Sigmoid colon (tissue), 7 donors: ENCODE measurements around the gene ITM2B. TPM values are rescaled to one million over a fixed set of nuclear protein-coding genes. Genes with fewer than 3 reads are reported as not detected.

Source experiments
- DNase-seq: peaks from one replicate; pipeline ENCODE4 v3.0.0-alpha.2; 2019
- H3K27ac ChIP-seq, 4 donors: fragments of 200-600 bp; sonication (generic); one replicate each; pipeline ENCODE4 v1.5.1; 2016 to 2019; ENCODE audit warnings: mild to moderate bottlenecking in 1 of 4
- H3K27me3 ChIP-seq, 3 donors: fragments of 200-600 bp; sonication (generic); one replicate each; pipeline ENCODE4 v1.5.1; 2019; ENCODE audit warnings: mild to moderate bottlenecking in 1 of 3
- H3K36me3 ChIP-seq, 4 donors: fragments of 200-600 bp; sonication (generic); one replicate each; pipeline ENCODE4 v1.5.1; 2016 to 2019
- H3K4me1 ChIP-seq, 4 donors: fragments of 200-600 bp; sonication (generic); one replicate each; pipeline ENCODE4 v1.5.1; 2017 to 2019
- H3K4me3 ChIP-seq, 4 donors: fragments of 200-600 bp; sonication (generic); one replicate each; pipeline ENCODE4 v1.5.1; 2017 to 2019; ENCODE audit warnings: mild to moderate bottlenecking in 2 of 4, moderate library complexity in 1 of 4
- H3K9me3 ChIP-seq, 4 donors: fragments of 200-600 bp in 3 of 4; sonication (generic) in 3 of 4; one replicate each; pipeline versions ENCODE4 v1.5.1 to v1.6.1; 2013 to 2019
- CTCF ChIP-seq, 4 experiments: fragments of 450-650 bp in 3 of 4; fragments of 200-600 bp in 1 of 4; IDR thresholded peaks; one replicate each; pipeline ENCODE4 v1.5.1; 2016 to 2019; ENCODE audit warnings: antibody characterized with exemption in 4 of 4, mild to moderate bottlenecking in 3 of 4, moderate library complexity in 2 of 4
- EP300 ChIP-seq, 4 donors: sonication (generic); formaldehyde crosslinking; IDR thresholded peaks; one replicate each; pipeline ENCODE4 v1.6.1; 2017; ENCODE audit warnings: antibody characterized with exemption in 4 of 4
- POLR2A ChIP-seq, 2 donors: fragments of 450-650 bp; IDR thresholded peaks; one replicate each; pipeline ENCODE4 v1.6.1; 2016; ENCODE audit warnings: antibody characterized with exemption in 2 of 2, mild to moderate bottlenecking in 2 of 2, moderate library complexity in 2 of 2
- POLR2AphosphoS5 ChIP-seq, 4 donors: sonication (generic); formaldehyde crosslinking; IDR thresholded peaks; one replicate each; pipeline ENCODE4 v1.6.1; 2017; ENCODE audit warnings: antibody characterized with exemption in 4 of 4
- WGBS, 2 donors: extraction: QIAGEN DNeasy Blood & Tissue Kit; methylation state at CpG; one replicate each; pipeline ENCODE4 v1.1.7; 2013; 5-methylcytosine and 5-hydroxymethylcytosine counted together
- intact Hi-C: fragments of 100-400 bp; cut with DNase I; formaldehyde crosslinking; loops from one replicate; pipeline ENCODE4 v1.15.1; 2023
- polyA plus RNA-seq, 3 donors: library from polyadenylated mRNA; stranded (reverse); fragments of 200-250 nt; gene quantifications; one replicate each; pipeline ENCODE4 v1.2.3, GENCODE V29; 2013
- total RNA-seq, 4 donors: library from RNA; depleted of rRNA; stranded (reverse); fragments of >200 nt; gene quantifications; one replicate each; pipeline ENCODE4 v1.1.0, GENCODE V29; 2016
- donor health status: healthy with polysubstance abuse.
- donor health status: Bipolar disorder and iron deficiency.
- donor health status: healthy.

The ITM2B gene
- total and polyA plus RNA-seq, 7 donors: 147 to 478 (median 285) TPM

- no peaks in the 10 kb centered on the region for H3K27me3 ChIP-seq
- no peaks in the 10 kb centered on the region for H3K36me3 ChIP-seq
- no peak for DNase-seq
- no peak for TF ChIP-seq CTCF (IDR thresholded peaks at IDR 0.05)
- TF ChIP-seq POLR2A (IDR thresholded peaks at IDR 0.05): no peak
- TF ChIP-seq EP300 (IDR thresholded peaks at IDR 0.05): no peak
- TF ChIP-seq POLR2AphosphoS5 (IDR thresholded peaks at IDR 0.05): no peak
- peaks cover 0 to 50% (median 45%) of the 10 kb centered on the region in 4 donors for H3K4me1 ChIP-seq
- H3K27ac ChIP-seq: no peak overlapping the region
- no peaks in the 10 kb centered on the region for H3K9me3 ChIP-seq
- intact Hi-C loops: no loop called here
- no peak overlapping the region for H3K4me3 ChIP-seq
- 57 to 71% methylated on average over 2 of the region's 2 CpGs for WGBS, 2 donors
Measured at GRCh38 chr13:48246102-48246501, 13.1 kb downstream of the ITM2B start.

- H3K27me3 ChIP-seq: no peaks in the 10 kb centered on the region
- DNase-seq: no peak
- H3K9me3 ChIP-seq: no peaks in the 10 kb centered on the region
- no peak overlapping the region for H3K4me3 ChIP-seq
- peaks cover 0 to 5% (median 2%) of the 10 kb centered on the region in 4 donors for H3K36me3 ChIP-seq
- intact Hi-C loops: no loop called here
- TF ChIP-seq POLR2A (IDR thresholded peaks at IDR 0.05): no peak
- TF ChIP-seq EP300 (IDR thresholded peaks at IDR 0.05): no peak
- TF ChIP-seq CTCF (IDR thresholded peaks at IDR 0.05): no peak
- TF ChIP-seq POLR2AphosphoS5 (IDR thresholded peaks at IDR 0.05): no peak
- 67 to 85% methylated on average over 2 of the region's 2 CpGs for WGBS, 2 donors
- H3K27ac ChIP-seq: no peak overlapping the region
- peaks cover 0 to 64% (median 37%) of the 10 kb centered on the region in 4 donors for H3K4me1 ChIP-seq
Measured at GRCh38 chr13:48249018-48249417, 16.0 kb downstream of the ITM2B start.

GRCh38 chr13:48251611-48252081, 18.6 kb downstream of the ITM2B start:
- H3K27ac ChIP-seq: peak overlapping the region in 3 of 4 donors; percentile 3 to 40 (median 20)
- H3K36me3 ChIP-seq: peaks cover 8 to 31% (median 20%) of the 10 kb centered on the region in 4 donors
- H3K9me3 ChIP-seq: no peaks in the 10 kb centered on the region
- no peak overlapping the region for H3K4me3 ChIP-seq
- WGBS, 2 donors: 78 to 89% methylated on average over 3 of the region's 3 CpGs
- no peaks in the 10 kb centered on the region for H3K27me3 ChIP-seq
- peaks cover 0 to 46% (median 21%) of the 10 kb centered on the region in 4 donors for H3K4me1 ChIP-seq
- TF ChIP-seq EP300 (IDR thresholded peaks at IDR 0.05) (no peak), POLR2A (IDR thresholded peaks at IDR 0.05) (no peak), POLR2AphosphoS5 (IDR thresholded peaks at IDR 0.05) (no peak), CTCF (IDR thresholded peaks at IDR 0.05) (no peak)
- intact Hi-C loops: no loop called here
- no peak for DNase-seq

- H3K9me3 ChIP-seq: no peaks in the 10 kb centered on the region
- intact Hi-C loops: no loop called here
- H3K4me3 ChIP-seq: no peak overlapping the region
- 95 to 97% methylated on average over 10 of the region's 10 CpGs for WGBS, 2 donors
- peak overlapping the region in 2 of 4 donors; percentile 20 to 29 for H3K27ac ChIP-seq
- H3K36me3 ChIP-seq: peaks cover 8 to 36% (median 23%) of the 10 kb centered on the region in 4 donors
- no peak for DNase-seq
- no peak for TF ChIP-seq POLR2A (IDR thresholded peaks at IDR 0.05)
- TF ChIP-seq POLR2AphosphoS5 (IDR thresholded peaks at IDR 0.05): no peak
- no peak for TF ChIP-seq CTCF (IDR thresholded peaks at IDR 0.05)
- TF ChIP-seq EP300 (IDR thresholded peaks at IDR 0.05): no peak
- H3K27me3 ChIP-seq: no peaks in the 10 kb centered on the region
- peaks cover 0 to 42% (median 21%) of the 10 kb centered on the region in 4 donors for H3K4me1 ChIP-seq
Measured at GRCh38 chr13:48252176-48252575, 19.2 kb downstream of the ITM2B start.

GRCh38 chr13:48253849-48254248, 20.8 kb downstream of the ITM2B start:
- Histone ChIP-seq H3K27ac (peak overlapping the region in 2 of 4 donors; percentile 12 to 18), H3K4me1 (peaks cover 0 to 39% (median 17%) of the 10 kb centered on the region in 4 donors), H3K36me3 (peaks cover 8 to 53% (median 31%) of the 10 kb centered on the region in 4 donors), H3K9me3 (no peaks in the 10 kb centered on the region), H3K27me3 (no peaks in the 10 kb centered on the region), H3K4me3 (no peak overlapping the region)
- TF ChIP-seq EP300 (IDR thresholded peaks at IDR 0.05) (no peak), CTCF (IDR thresholded peaks at IDR 0.05) (no peak), POLR2AphosphoS5 (IDR thresholded peaks at IDR 0.05) (no peak), POLR2A (IDR thresholded peaks at IDR 0.05) (no peak)
- intact Hi-C loops: no loop called here
- 23 to 67% methylated on average over 2 of the region's 2 CpGs for WGBS, 2 donors
- DNase-seq: no peak
